Ascending aorta (tissue), 2 donors: Measurements from ENCODE around the gene BCAR1. TPM values are rescaled to one million over a fixed set of nuclear protein-coding genes. Genes with fewer than 3 reads are reported as not detected.

ENCODE experiments used
- DNase-seq, 2 donors: peaks; one replicate each; pipeline ENCODE4 v3.0.0-alpha.2; 2019; ENCODE audit warnings: low spot score in 2 of 2
- H3K27ac ChIP-seq, 2 donors: fragments of 200-600 bp; sonication (generic); one replicate each; pipeline ENCODE4 v1.5.1; 2016 to 2017; ENCODE audit warnings: mild to moderate bottlenecking in 1 of 2
- H3K27me3 ChIP-seq: fragments of 200-600 bp; sonication (generic); one replicate; pipeline ENCODE4 v1.5.1; 2017
- H3K36me3 ChIP-seq, 2 donors: fragments of 200-600 bp; sonication (generic); one replicate each; pipeline ENCODE4 v1.5.1; 2016
- H3K4me1 ChIP-seq, 2 donors: fragments of 200-600 bp; sonication (generic); one replicate each; pipeline ENCODE4 v1.5.1; 2016 to 2017; ENCODE audit warnings: mild to moderate bottlenecking in 1 of 2
- H3K4me3 ChIP-seq, 2 donors: fragments of 200-600 bp; sonication (generic); one replicate each; pipeline ENCODE4 v1.5.1; 2016 to 2017; ENCODE audit warnings: mild to moderate bottlenecking in 1 of 2
- H3K9me3 ChIP-seq, 2 donors: fragments of 200-600 bp; sonication (generic); one replicate each; pipeline ENCODE4 v1.5.1; 2016
- intact Hi-C: fragments of 100-400 bp; cut with DNase I; formaldehyde crosslinking; loops from one replicate; pipeline ENCODE4 v1.15.1; 2023
- total RNA-seq: library from RNA; depleted of rRNA; stranded (reverse); fragments of >200 nt; gene quantifications from one replicate; pipeline ENCODE4 v1.1.0, GENCODE V29; 2016
- TF ChIP-seq, protein P1 (sequence below), 3 experiments: fragments of 200-600 bp in 2 of 3; fragments of 450-650 bp in 1 of 3; sonication (generic) in 2 of 3; IDR thresholded peaks; one replicate each; pipeline ENCODE4 v1.5.1; 2016 to 2019; ENCODE audit warnings: antibody characterized with exemption in 3 of 3, mild to moderate bottlenecking in 1 of 3, moderate library complexity in 1 of 3

Gene BCAR1
- total RNA-seq, 1 donor from 2014 or later: 243 TPM

DNA sequence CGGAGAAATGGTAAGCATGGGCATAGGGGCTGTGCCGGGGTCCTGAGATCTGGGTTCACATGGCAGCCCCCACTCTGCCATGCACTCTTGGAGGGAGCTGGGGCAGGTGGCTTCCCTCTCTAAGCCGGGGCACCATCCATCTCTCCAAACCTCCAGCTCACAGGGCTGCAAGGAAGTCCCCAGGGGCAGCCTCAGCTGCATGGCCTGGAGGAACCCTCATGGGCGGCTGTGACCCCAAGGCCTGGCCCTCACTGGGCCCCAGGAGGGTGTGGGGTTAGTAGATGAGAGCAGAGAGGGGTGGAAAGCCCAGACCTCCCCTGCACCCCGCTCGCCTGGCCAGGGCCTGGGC lies 47.0 kb downstream of the BCAR1 start:
- Histone ChIP-seq H3K27ac (no peak overlapping the region), H3K27me3 (no peaks in the 10 kb centered on the region), H3K4me1 (peaks cover 0 to 15% of the 10 kb centered on the region in 2 donors), H3K36me3 (no peaks in the 10 kb centered on the region), H3K4me3 (no peak overlapping the region), H3K9me3 (no peaks in the 10 kb centered on the region)
- TF ChIP-seq, protein P1, sequence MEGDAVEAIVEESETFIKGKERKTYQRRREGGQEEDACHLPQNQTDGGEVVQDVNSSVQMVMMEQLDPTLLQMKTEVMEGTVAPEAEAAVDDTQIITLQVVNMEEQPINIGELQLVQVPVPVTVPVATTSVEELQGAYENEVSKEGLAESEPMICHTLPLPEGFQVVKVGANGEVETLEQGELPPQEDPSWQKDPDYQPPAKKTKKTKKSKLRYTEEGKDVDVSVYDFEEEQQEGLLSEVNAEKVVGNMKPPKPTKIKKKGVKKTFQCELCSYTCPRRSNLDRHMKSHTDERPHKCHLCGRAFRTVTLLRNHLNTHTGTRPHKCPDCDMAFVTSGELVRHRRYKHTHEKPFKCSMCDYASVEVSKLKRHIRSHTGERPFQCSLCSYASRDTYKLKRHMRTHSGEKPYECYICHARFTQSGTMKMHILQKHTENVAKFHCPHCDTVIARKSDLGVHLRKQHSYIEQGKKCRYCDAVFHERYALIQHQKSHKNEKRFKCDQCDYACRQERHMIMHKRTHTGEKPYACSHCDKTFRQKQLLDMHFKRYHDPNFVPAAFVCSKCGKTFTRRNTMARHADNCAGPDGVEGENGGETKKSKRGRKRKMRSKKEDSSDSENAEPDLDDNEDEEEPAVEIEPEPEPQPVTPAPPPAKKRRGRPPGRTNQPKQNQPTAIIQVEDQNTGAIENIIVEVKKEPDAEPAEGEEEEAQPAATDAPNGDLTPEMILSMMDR (IDR thresholded peaks at IDR 0.05): no peak
- intact Hi-C loops: loop anchor here (5.0 kb wide), 1 partner anchor 558 kb away; no protein-coding TSS in a partner anchor
- no peak for DNase-seq

DNA sequence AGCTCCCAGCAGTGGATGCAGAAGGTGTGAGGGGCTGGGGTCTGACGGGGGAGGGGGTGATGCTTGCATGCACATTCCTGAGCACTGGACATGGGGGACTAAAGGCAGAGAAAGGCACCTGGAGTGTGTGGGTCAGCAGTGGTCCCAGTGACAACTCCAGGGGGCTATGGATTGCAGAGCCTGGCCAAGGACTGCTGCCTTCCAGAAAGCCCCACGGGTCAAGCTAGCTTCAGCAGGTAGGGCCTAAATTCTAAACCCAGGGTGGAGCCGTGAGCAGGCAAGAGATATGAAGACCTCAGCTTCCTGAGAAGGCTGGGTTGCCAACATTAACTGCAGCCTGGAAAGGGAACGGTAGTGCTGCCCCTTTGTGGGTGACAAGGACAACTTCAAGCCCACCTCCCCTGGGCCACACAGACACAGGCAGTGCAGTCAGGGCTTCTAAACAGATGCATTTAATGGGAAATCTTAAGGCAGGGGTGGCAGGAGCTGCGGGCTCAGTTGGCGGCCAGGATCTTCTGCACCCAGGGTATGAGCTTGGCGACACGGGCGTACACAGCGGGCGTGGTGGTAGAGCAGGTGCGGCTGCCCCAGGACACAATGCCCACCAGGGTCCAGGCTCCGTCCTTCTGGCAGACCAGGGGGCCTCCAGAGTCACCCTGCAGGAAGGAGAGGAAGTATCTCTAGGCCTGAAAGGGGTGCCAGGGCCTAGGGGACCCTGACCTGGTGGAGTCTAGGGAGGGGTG lies 47.6 kb downstream of the BCAR1 start:
- Histone ChIP-seq H3K4me1 (peaks cover 0 to 15% of the 10 kb centered on the region in 2 donors), H3K27ac (no peak overlapping the region), H3K4me3 (no peak overlapping the region), H3K9me3 (no peaks in the 10 kb centered on the region), H3K36me3 (no peaks in the 10 kb centered on the region), H3K27me3 (no peaks in the 10 kb centered on the region)
- TF ChIP-seq, protein P1 (IDR thresholded peaks at IDR 0.05): no peak
- DNase-seq: peak in 1 of 2 donors; percentile 41
- intact Hi-C loops: loop anchor here (5.0 kb wide), 1 partner anchor 558 kb away; no protein-coding TSS in a partner anchor

- Histone ChIP-seq H3K27me3 (no peaks in the 10 kb centered on the region), H3K4me1 (peaks cover 0 to 15% of the 10 kb centered on the region in 2 donors), H3K9me3 (no peaks in the 10 kb centered on the region), H3K27ac (no peak overlapping the region), H3K4me3 (no peak overlapping the region), H3K36me3 (no peaks in the 10 kb centered on the region)
- TF ChIP-seq, protein P1 (IDR thresholded peaks at IDR 0.05): no peak
- intact Hi-C loops: loop anchor here (5.0 kb wide), 1 partner anchor 559 kb away; no protein-coding TSS in a partner anchor
- DNase-seq: peak in 1 of 2 donors; percentile 59
Measured at GRCh38 chr16:75203096-75203495, 48.3 kb downstream of the BCAR1 start.

GRCh38 chr16:75202069-75202590 lies 49.3 kb downstream of the BCAR1 start:
- no peak for DNase-seq
- H3K27me3 ChIP-seq: no peaks in the 10 kb centered on the region
- no peaks in the 10 kb centered on the region for H3K36me3 ChIP-seq
- no peaks in the 10 kb centered on the region for H3K9me3 ChIP-seq
- TF ChIP-seq, protein P1 (IDR thresholded peaks at IDR 0.05): no peak
- H3K4me3 ChIP-seq: no peak overlapping the region
- H3K4me1 ChIP-seq: peaks cover 0 to 15% of the 10 kb centered on the region in 2 donors
- no peak overlapping the region for H3K27ac ChIP-seq
- intact Hi-C loops: loop anchor here (5.0 kb wide), 1 partner anchor 560 kb away; no protein-coding TSS in a partner anchor

DNA sequence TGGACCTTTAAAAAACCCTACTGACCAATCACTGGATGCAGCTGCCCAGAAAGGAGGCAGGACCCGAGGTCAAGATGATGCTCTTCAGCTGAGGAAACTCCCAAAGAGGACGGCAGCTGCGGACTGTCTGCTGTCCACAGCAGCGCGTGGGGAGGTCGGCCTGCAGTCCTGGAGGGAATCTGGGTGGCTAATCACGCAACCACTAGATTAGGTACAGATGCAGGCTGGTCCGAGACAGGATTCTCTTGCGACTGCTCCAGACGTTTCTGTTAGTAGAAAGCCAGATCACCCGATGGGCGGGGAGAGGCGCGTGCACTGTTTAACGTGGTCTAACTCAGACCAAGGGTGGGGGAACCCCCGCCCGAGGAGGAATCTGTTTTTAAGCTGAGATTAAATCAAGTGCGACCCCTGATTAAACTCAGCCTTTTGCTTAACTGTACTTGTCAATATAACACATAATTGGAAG lies 53.3 kb downstream of the BCAR1 start:
- peaks cover 0 to 15% of the 10 kb centered on the region in 2 donors for H3K4me1 ChIP-seq
- H3K4me3 ChIP-seq: no peak overlapping the region
- intact Hi-C loops: no loop called here
- no peaks in the 10 kb centered on the region for H3K36me3 ChIP-seq
- no peaks in the 10 kb centered on the region for H3K27me3 ChIP-seq
- H3K27ac ChIP-seq: no peak overlapping the region
- TF ChIP-seq, protein P1 (IDR thresholded peaks at IDR 0.05): no peak
- no peaks in the 10 kb centered on the region for H3K9me3 ChIP-seq
- DNase-seq: no peak
